Right forelimb (tissue), 1 donor: Measurements from ENCODE around the gene P4HTM.

Source experiments
- DNase-seq: peaks from one replicate; pipeline ENCODE4 v3.0.0-alpha.2; 2018

P4HTM gene, protein sequence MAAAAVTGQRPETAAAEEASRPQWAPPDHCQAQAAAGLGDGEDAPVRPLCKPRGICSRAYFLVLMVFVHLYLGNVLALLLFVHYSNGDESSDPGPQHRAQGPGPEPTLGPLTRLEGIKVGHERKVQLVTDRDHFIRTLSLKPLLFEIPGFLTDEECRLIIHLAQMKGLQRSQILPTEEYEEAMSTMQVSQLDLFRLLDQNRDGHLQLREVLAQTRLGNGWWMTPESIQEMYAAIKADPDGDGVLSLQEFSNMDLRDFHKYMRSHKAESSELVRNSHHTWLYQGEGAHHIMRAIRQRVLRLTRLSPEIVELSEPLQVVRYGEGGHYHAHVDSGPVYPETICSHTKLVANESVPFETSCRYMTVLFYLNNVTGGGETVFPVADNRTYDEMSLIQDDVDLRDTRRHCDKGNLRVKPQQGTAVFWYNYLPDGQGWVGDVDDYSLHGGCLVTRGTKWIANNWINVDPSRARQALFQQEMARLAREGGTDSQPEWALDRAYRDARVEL

GRCh38 chr3:48989796-48990635 lies at the start of gene P4HTM:
P4HTM (plus strand) TSS chr3:48990241; CDS start chr3:48990257, 16 bp downstream.
- DNase-seq, result peak; percentile 91

- no peak for DNase-seq
Observed at GRCh38 chr3:48945432-48945831, 44.6 kb upstream of the P4HTM start.

GRCh38 chr3:48945891-48946549 lies 44.0 kb upstream of the P4HTM start:
- DNase-seq, result no peak

GRCh38 chr3:48949376-48949717 lies 40.7 kb upstream of the P4HTM start:
- no peak for DNase-seq

GRCh38 chr3:48950051-48950450 lies 40.0 kb upstream of the P4HTM start:
- no peak for DNase-seq

DNA sequence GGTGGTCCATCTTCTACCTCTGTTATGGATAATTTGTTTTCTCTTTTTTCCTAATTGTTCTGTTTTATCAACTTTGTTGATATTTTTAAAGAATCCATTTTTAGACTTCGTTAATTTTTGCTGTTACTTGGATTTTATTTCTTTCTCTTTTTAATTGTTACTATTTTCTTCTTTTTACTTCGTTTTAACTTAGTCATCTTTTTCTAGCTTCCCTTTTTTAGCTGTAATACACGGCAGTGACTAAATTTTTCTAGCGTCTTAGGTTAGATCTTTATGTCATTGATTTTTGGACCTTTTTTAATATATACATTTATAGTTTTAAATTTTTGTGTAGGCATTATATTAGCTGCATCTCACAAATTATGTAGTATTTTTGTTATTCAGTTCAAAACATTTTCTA lies 38.3 kb upstream of the P4HTM start:
- DNase-seq, result no peak

DNA sequence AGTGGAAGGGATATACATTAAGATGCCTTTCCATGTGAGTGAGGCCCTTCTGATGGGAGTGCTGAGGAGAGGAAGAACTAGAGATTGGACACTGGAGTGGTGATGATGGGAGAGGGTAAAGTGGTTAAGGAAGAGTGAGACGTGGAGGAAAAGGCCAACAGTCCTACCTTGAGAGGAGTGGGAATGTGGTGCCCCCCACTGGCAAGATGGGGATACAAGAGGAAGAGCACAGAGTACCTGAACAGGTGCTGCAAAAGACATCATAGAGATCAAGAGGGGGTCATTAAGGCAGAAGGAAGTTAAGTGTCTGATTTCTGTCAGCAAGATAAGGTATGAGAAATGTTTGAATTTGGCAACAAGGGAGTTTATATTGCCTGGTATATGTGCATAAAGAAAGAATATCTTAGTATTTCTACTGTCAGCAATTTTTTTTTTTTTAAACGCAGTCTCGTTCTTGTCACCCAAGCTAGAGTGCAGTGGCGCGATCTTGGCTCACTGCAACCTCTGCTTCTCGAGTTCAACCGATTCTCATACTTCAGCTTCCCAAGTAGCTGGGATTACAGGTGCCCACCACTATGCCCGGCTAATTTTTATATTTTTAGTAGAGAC lies 37.4 kb upstream of the P4HTM start:
- no peak for DNase-seq

GRCh38 chr3:48957006-48957705 lies 32.9 kb upstream of the P4HTM start:
- no peak for DNase-seq

DNA sequence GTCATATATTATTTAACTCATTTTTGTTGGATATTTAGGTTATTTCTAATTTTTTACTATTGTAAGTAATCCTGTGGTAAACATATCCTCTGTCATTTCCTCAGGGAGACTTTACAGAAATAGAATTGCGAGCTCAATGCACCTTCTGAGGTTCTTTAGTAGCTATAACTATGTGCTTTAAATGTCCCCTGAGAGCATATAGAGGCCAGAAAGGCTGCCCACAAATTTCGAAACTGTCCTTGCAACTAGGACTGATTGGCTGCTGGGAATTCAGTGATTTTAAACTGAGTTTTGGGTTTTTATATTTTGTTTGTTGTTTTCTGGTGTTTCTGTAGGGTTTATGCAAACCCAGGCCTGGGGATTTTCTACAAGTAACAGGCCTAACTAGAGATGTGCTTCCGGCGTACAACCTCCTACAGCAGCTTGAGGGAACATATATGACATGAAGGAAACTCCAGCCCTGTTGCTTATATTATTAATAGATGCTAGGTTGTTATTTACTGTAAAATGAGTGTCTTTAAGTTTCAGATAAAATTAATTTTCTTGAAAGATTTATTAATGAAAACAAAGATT lies 29.1 kb upstream of the P4HTM start:
- DNase-seq, result no peak

GRCh38 chr3:48962340-48962739 lies 27.7 kb upstream of the P4HTM start:
- no peak for DNase-seq

DNA sequence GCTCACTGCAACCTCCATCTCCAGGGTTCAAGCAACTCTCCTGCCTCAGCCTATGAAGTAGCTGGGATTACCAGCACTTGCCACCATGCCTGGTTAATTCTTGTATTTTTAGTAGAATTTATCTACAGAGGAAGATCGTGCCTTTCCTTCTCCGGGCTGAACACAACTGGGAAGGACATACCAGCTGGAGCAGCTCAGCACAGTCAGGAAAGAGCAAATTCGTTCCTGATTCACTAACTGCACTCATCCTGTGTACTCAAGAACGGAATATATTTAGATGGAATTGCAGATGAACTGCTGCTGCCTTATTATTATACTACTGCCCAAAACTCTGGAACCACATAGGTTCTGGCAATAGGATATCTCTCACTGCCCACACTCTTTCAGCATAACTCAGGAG lies 27.1 kb upstream of the P4HTM start:
- no peak for DNase-seq

DNA sequence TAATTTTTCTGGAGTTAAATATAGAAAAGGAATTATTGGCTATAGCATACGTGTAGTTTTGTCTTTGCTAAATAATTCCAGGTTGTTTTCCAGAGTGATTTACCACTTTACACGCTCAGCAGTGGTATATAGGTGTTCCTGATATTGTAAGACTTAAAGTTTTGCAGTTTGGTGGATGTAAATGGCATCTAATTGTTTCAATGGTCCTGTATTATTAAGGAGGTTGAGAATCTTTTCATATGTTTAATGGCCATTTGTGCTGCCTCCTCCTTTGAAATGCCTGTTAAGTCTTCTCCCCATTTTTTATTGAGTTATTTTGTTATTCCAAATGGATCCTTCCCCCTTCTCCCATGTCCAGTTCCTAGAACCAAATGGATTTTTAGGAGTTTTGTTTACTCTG lies 26.4 kb upstream of the P4HTM start:
- DNase-seq, result no peak

DNA sequence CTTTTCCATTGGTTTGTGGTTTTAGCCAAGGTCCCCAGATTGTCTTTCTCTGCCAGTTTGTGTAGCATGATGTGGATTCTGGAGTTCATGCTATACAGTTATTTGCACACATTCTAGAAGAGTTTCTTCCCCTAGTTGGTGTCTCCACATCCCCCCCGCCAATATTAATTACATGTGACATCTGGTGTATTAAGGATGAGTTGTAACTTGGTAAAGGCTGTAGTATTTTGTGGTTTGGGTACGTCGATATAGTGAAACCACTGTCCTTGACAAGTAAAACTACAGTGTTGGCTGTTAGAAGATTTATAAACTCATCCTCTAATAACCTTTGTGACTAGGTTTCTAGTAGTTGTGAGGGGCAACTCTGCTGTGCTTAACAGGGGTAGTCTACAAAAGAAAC lies 23.7 kb upstream of the P4HTM start:
- no peak for DNase-seq

DNA sequence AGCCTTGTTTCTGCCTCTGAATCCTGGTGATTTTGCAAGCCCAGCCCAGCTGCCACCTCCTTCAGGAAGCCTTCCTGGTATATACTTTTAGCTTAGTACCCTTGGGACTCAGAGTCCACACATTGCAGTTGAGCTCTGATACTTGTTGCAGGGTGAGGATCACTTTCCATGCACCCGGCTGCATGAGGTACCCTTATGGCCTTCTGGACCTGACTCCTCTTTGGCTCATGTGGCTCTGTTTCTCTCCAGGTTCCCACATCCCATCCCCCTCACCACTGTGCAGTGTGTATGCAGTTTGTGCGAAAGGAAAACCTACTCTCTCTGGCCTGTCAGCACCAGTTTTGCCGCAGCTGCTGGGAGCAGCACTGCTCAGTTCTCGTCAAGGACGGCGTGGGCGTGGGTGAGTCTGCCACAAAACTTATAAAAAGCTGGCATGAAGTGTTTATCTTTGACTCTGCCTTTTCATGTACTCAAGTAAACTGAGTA lies 23.1 kb upstream of the P4HTM start:
- no peak for DNase-seq

DNA sequence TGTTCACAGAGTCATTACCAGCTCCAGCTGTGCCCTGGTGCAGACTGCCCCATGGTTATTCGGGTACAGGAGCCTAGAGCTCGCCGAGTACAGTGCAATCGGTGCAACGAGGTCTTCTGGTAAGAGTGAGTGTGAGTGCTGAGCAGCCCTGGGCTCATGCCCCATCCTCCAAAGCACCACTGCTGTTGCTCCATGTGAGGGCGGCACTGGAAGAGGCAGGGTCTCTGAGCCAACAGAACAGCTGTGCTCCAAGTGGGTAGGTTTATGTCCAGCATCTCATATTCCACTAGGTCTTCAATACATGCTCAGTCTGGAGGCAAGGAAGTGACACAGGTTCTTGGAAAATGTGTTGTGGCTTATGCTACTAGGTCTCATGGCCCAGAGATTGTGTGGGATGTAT lies 19.5 kb upstream of the P4HTM start:
- no peak for DNase-seq

DNA sequence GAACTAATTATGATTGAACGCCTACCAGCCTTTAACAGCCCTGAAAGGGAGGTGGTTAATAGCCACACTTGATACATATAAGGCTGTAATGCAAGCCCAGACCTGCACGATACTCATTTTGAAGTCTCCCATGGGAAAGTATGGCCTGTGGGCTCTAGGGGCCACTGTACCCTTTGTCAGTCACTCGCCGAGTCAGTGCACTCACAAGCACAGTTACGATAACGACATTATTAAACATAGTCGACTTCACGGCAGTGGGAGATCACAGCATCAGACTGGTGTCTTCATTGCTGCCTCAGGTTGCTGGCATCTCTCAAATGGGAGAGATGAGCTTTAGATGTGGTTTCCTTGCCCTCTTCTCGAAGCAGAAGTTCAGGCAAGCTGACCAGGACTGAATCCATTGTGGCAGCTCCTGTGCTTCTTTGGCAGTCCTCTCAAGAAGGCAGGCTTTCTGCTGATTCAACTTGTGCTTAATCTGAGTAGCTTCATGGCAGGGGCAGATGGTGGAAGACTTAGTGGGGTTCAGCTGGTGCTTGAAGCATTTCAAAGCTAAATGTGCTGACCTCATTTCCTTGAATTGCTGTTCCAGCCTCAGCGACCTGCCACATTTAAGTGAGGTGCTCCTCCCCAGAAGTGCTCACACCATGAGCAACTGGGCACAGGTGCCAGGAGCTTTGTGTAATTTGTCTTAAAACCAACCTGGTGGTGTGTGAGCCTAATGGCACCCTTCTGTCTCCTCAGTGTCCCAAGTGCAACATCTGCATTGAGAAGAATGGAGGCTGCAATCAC lies 15.8 kb upstream of the P4HTM start:
- DNase-seq, result no peak

GRCh38 chr3:48979451-48979850 lies 10.6 kb upstream of the P4HTM start:
- no peak for DNase-seq

GRCh38 chr3:48980295-48980694 lies 9.7 kb upstream of the P4HTM start:
- DNase-seq, result no peak

DNA sequence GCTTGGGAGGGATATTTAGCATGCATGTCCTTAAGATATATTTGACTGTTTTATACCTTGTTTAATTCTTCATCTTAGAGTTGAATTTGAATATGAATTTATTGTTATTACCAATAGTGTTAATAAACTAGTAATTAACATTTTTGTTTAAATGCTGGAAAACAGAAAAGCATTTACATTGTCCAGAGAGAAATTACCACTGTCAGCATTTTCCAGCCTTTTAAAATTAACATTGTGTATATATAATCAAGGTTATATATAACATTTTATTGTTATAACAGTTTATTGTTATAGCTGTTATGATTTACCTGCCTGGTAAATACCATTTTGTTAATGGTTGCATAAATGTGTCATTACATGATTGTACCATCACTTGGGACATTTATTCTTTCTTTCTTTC lies 8.0 kb upstream of the P4HTM start:
- DNase-seq, result no peak

DNA sequence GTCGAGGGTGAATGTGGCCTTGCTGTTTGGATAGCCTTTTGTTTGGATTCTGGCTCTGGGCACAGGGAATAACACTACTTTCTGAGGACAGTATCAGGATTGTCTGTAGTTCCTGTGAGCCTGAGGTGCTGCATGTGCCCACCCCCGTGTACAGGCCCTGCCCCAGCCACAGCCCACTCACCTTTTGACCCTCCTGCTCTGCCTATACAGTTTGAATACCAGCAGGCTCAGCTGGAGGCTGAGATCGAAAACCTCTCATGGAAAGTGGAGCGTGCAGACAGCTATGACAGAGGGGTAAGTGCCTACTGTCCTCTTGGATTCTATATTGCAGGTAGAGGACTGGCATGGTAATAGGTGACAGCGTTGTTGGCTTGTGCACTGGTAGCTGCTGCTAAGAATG lies 7.4 kb upstream of the P4HTM start:
- no peak for DNase-seq

GRCh38 chr3:48983096-48983495 lies 6.9 kb upstream of the P4HTM start:
- DNase-seq, result no peak
